SK-N-SH (cell line): ENCODE results near the gene TRIM71. TPM values are rescaled to one million over a fixed set of nuclear protein-coding genes. Genes with fewer than 3 reads are reported as not detected.

ENCODE experiments used
- CTCF ChIA-PET: fragments of 300-600, 350-600 bp; formaldehyde crosslinking; extraction: SDS; loops from one replicate; lab custom pipeline; 2021; lab: Yijun Ruan, JAX
- POLR2A ChIA-PET: fragments of 350-600 bp; sonication (Branson Sonifier 250); formaldehyde crosslinking; extraction: SDS; loops from one replicate; lab custom pipeline; 2020; ENCODE audit warnings: antibody characterized with exemption, inconsistent platforms; lab: Yijun Ruan, JAX
- DNase-seq: peaks from one replicate; pipeline ENCODE4 v3.0.0; 2012
- H2AFZ ChIP-seq: fragments of 200-600 bp; sonication (generic); 2 replicates; pipeline ENCODE4 v1.8.1; 2016; ENCODE audit warnings: antibody characterized with exemption, mild to moderate bottlenecking, low read depth
- H3F3A ChIP-seq: fragments of 200-600 bp; sonication (generic); replicated peaks from 2 replicates; pipeline ENCODE3; 2016; ENCODE audit warnings: antibody characterized with exemption, mild to moderate bottlenecking; ENCODE audit not compliant: insufficient read depth
- H3K27ac ChIP-seq, 2 experiments: fragments of 200-500 bp in 1 of 2; fragments of 200-600 bp in 1 of 2; sonication (Bioruptor generic) in 1 of 2; sonication (generic), shearing (Covaris generic) in 1 of 2; 2 replicates each; pipeline versions ENCODE4 v1.5.1 to v1.6.1; 2014 to 2016; ENCODE audit warnings: low read depth in 2 of 2, inconsistent platforms in 1 of 2, low read length in 1 of 2, mild to moderate bottlenecking in 1 of 2, mixed read lengths in 1 of 2
- H3K27me3 ChIP-seq: fragments of 200-600 bp; sonication (generic), shearing (Covaris generic); 2 replicates; pipeline ENCODE4 v1.6.1; 2016; ENCODE audit warnings: mixed run types; ENCODE audit not compliant: insufficient read depth
- H3K36me3 ChIP-seq, 2 experiments: fragments of 200-500 bp in 1 of 2; fragments of 200-600 bp in 1 of 2; sonication (Bioruptor generic) in 1 of 2; sonication (generic) in 1 of 2; replicated peaks in 1 of 2; 2 replicates each; pipeline versions ENCODE3 to v1.5.1; 2014 to 2016; ENCODE audit warnings: low read length in 1 of 2, mild to moderate bottlenecking in 1 of 2; ENCODE audit not compliant: insufficient read depth in 2 of 2, control insufficient read depth in 1 of 2
- H3K4me1 ChIP-seq, 2 experiments: fragments of 200-500 bp in 1 of 2; fragments of 200-600 bp in 1 of 2; sonication (Bioruptor generic) in 1 of 2; sonication (generic), shearing (Covaris generic) in 1 of 2; 2 replicates each; pipeline versions ENCODE4 v1.5.1 to v1.6.1; 2014 to 2016; ENCODE audit warnings: low read depth in 1 of 2, low read length in 1 of 2, mixed run types in 1 of 2; ENCODE audit not compliant: insufficient read depth in 2 of 2, control insufficient read depth in 1 of 2
- H3K4me2 ChIP-seq: fragments of 200-600 bp; sonication (generic), shearing (Covaris generic); 2 replicates; pipeline ENCODE4 v1.6.1; 2017; ENCODE audit warnings: mixed run types
- H3K4me3 ChIP-seq, 2 experiments: fragments of 200-500 bp in 1 of 2; fragments of 200-600 bp in 1 of 2; sonication (Bioruptor generic) in 1 of 2; sonication (generic), shearing (Covaris generic) in 1 of 2; 2 replicates each; pipeline versions ENCODE4 v1.5.1 to v1.8.1; 2014 to 2016; ENCODE audit warnings: low read depth in 2 of 2, inconsistent platforms in 1 of 2, low read length in 1 of 2, mild to moderate bottlenecking in 1 of 2, mixed read lengths in 1 of 2, moderate library complexity in 1 of 2
- H3K79me2 ChIP-seq: fragments of 200-600 bp; sonication (generic); 2 replicates; pipeline ENCODE4 v1.8.1; 2017; ENCODE audit warnings: mild to moderate bottlenecking; ENCODE audit not compliant: insufficient read depth
- H3K9ac ChIP-seq: fragments of 200-600 bp; sonication (generic); 2 replicates; pipeline ENCODE4 v1.6.1; 2017; ENCODE audit warnings: mixed run types
- H3K9me2 ChIP-seq: fragments of 200-600 bp; sonication (generic); 2 replicates; pipeline ENCODE4 v1.6.1; 2017; ENCODE audit warnings: mixed run types
- H3K9me3 ChIP-seq: fragments of 200-600 bp; sonication (generic); 2 replicates; pipeline ENCODE4 v1.6.1; 2017; ENCODE audit warnings: mixed run types, mild to moderate bottlenecking, moderate library complexity
- H4K20me1 ChIP-seq: fragments of 200-600 bp; sonication (generic); 2 replicates; pipeline ENCODE4 v1.6.1; 2017; ENCODE audit warnings: mild to moderate bottlenecking, mixed run types; ENCODE audit not compliant: insufficient read depth
- FOSL2 ChIP-seq: IDR thresholded peaks from 2 replicates; pipeline ENCODE4 v1.4.0; 2012; ENCODE audit warnings: low read depth, mild to moderate bottlenecking, moderate library complexity, borderline replicate concordance
- FOXJ3 ChIP-seq: sonication (generic); formaldehyde crosslinking; IDR thresholded peaks from 2 replicates; pipeline ENCODE4 v1.5.1; 2020; ENCODE audit warnings: mild to moderate bottlenecking, missing genetic modification reagents
- MAX ChIP-seq: IDR thresholded peaks from 2 replicates; pipeline ENCODE4 v1.4.0; 2012; ENCODE audit warnings: low read depth
- MEF2A ChIP-seq: IDR thresholded peaks from 2 replicates; pipeline ENCODE4 v1.4.0; 2012; ENCODE audit warnings: low read depth, borderline replicate concordance
- NFIC ChIP-seq: IDR thresholded peaks from 2 replicates; pipeline ENCODE4 v1.4.0; 2012; ENCODE audit warnings: borderline replicate concordance
- POLR2AphosphoS5 ChIP-seq: IDR thresholded peaks from 2 replicates; pipeline ENCODE4 v1.6.1; 2012; ENCODE audit warnings: low read depth, low read length
- RAD21 ChIP-seq: IDR thresholded peaks from 2 replicates; pipeline ENCODE4 v1.6.1; 2012; ENCODE audit warnings: mild to moderate bottlenecking, low read length
- RCOR1 ChIP-seq: fragments of 150-350 bp; IDR thresholded peaks from 2 replicates; pipeline ENCODE4 v1.6.1; 2017; ENCODE audit warnings: antibody characterized with exemption, low read length
- REST ChIP-seq: IDR thresholded peaks from 2 replicates; pipeline ENCODE4 v1.6.1; 2012; ENCODE audit warnings: mild to moderate bottlenecking, low read depth, low read length, moderate library complexity
- RXRA ChIP-seq: IDR thresholded peaks from 2 replicates; pipeline ENCODE4 v1.4.0; 2012; ENCODE audit warnings: low read depth, mild to moderate bottlenecking, borderline replicate concordance
- SIN3A ChIP-seq: IDR thresholded peaks from 2 replicates; pipeline ENCODE4 v1.6.1; 2012; ENCODE audit warnings: low read depth, mild to moderate bottlenecking, low read length, moderate library complexity, borderline replicate concordance
- TCF12 ChIP-seq: IDR thresholded peaks from 2 replicates; pipeline ENCODE4 v1.4.0; 2012
- TEAD4 ChIP-seq: IDR thresholded peaks from 2 replicates; pipeline ENCODE4 v1.4.0; 2012; ENCODE audit warnings: mild to moderate bottlenecking, borderline replicate concordance; ENCODE audit not compliant: insufficient read depth
- USF2 ChIP-seq: fragments of 150-350 bp; IDR thresholded peaks from 2 replicates; pipeline ENCODE4 v1.6.1; 2017; ENCODE audit warnings: antibody characterized with exemption, low read length, low read depth, borderline replicate concordance
- WGBS: methylation state at CpG from one replicate; pipeline ENCODE4 v1.1.6; 2017; ENCODE audit warnings: low lambda C conversion rate; 5-methylcytosine and 5-hydroxymethylcytosine counted together
- polyA plus RNA-seq, 3 experiments: library from polyadenylated mRNA; depleted of rRNA; stranded (reverse); fragments of >200 nt; gene quantifications; 2 replicates each; pipeline ENCODE4 v1.2.3, GENCODE V29; 2012
- TF ChIP-seq, protein P1 (sequence below): IDR thresholded peaks from 2 replicates; pipeline ENCODE4 v1.4.0; 2012; ENCODE audit warnings: low read depth, borderline replicate concordance

TRIM71 gene
- polyA plus RNA-seq, 1 of the 3 experiments (the other 2 are of a cell fraction), result not detected

- Histone ChIP-seq H3K27me3 (no peaks in the 10 kb centered on the region), H3K9me3 (no peaks in the 10 kb centered on the region), H2AFZ (no peak overlapping the region), H3K4me1 (no peaks in the 10 kb centered on the region), H4K20me1 (no peaks in the 10 kb centered on the region), H3K79me2 (no peaks in the 10 kb centered on the region), H3K36me3 (no peaks in the 10 kb centered on the region), H3K4me2 (no peak overlapping the region), H3F3A (no peaks in the 10 kb centered on the region), H3K9me2 (no peaks in the 10 kb centered on the region), H3K27ac (no peak overlapping the region), H3K4me3 (no peak overlapping the region), H3K9ac (no peak overlapping the region)
- no peak for DNase-seq
- CTCF ChIA-PET, result interaction anchor here (1.2 kb wide), 1 partner anchor 16 kb away, joined by 4 read pairs; no protein-coding TSS in a partner anchor
- WGBS, result 78% methylated on average over 6 of the region's 6 CpGs
- no peak for TF ChIP-seq TCF12
- no peak for TF ChIP-seq MEF2A
- no peak for TF ChIP-seq SIN3A
- TF ChIP-seq RAD21, result no peak
- no peak for TF ChIP-seq RXRA
- TF ChIP-seq USF2, result no peak
- no peak for TF ChIP-seq FOSL2
- TF ChIP-seq FOXJ3 (CRISPR knock-in tag), result no peak
- no peak for TF ChIP-seq NFIC
- TF ChIP-seq, protein P1, sequence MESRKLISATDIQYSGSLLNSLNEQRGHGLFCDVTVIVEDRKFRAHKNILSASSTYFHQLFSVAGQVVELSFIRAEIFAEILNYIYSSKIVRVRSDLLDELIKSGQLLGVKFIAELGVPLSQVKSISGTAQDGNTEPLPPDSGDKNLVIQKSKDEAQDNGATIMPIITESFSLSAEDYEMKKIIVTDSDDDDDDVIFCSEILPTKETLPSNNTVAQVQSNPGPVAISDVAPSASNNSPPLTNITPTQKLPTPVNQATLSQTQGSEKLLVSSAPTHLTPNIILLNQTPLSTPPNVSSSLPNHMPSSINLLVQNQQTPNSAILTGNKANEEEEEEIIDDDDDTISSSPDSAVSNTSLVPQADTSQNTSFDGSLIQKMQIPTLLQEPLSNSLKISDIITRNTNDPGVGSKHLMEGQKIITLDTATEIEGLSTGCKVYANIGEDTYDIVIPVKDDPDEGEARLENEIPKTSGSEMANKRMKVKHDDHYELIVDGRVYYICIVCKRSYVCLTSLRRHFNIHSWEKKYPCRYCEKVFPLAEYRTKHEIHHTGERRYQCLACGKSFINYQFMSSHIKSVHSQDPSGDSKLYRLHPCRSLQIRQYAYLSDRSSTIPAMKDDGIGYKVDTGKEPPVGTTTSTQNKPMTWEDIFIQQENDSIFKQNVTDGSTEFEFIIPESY, result no peak
- no peak for TF ChIP-seq REST
- no peak for TF ChIP-seq POLR2AphosphoS5
- no peak for TF ChIP-seq TEAD4
- no peak for TF ChIP-seq MAX
- no peak for TF ChIP-seq RCOR1
- POLR2A ChIA-PET, result no interaction called here
These were observed 64.8 kb downstream of the TRIM71 start for GRCh38 chr3:32882603-32883025.
